ENCODE data around the gene GPR21.

Gene GPR21

GRCh38 chr9:123031963-123032362 lies 1.5 kb upstream of the GPR21 start:
- no peak for TF ChIP-seq CTCF (IDR thresholded peaks at IDR 0.05; ENCODE audit: low read depth, low read length)
- H3K4me3 ChIP-seq (ENCODE audit: low read depth, low read length) = no peak overlapping the region

- no peak for TF ChIP-seq CTCF (IDR thresholded peaks at IDR 0.05; ENCODE audit: low read depth, low read length)
Observed at GRCh38 chr9:123033864-123034601, 566 bp downstream of the GPR21 start.

GRCh38 chr9:123034881-123035510 lies 1.5 kb downstream of the GPR21 start:
- TF ChIP-seq CTCF (IDR thresholded peaks at IDR 0.05; ENCODE audit: low read depth, low read length) = no peak

More at GRCh38 chr9:123033864-123034601, 566 bp downstream of the GPR21 start:
- no peak overlapping the region for H3K4me3 ChIP-seq (ENCODE audit: low read depth, low read length)

GRCh38 chr9:123035791-123036190 lies 2.3 kb downstream of the GPR21 start:
- H3K4me3 ChIP-seq (ENCODE audit: low read depth, low read length) = no peak overlapping the region
- no peak for TF ChIP-seq CTCF (IDR thresholded peaks at IDR 0.05; ENCODE audit: low read depth, low read length)

More at GRCh38 chr9:123034881-123035510, 1.5 kb downstream of the GPR21 start:
- H3K4me3 ChIP-seq (ENCODE audit: low read depth, low read length) = no peak overlapping the region

- TF ChIP-seq CTCF (IDR thresholded peaks at IDR 0.05; ENCODE audit: low read depth, low read length) = no peak
- H3K4me3 ChIP-seq (ENCODE audit: low read depth, low read length) = no peak overlapping the region
Observed at GRCh38 chr9:123036893-123037545, 3.6 kb downstream of the GPR21 start.

GRCh38 chr9:123039617-123040219 lies 6.3 kb downstream of the GPR21 start:
- no peak overlapping the region for H3K4me3 ChIP-seq (ENCODE audit: low read depth, low read length)
- TF ChIP-seq CTCF (IDR thresholded peaks at IDR 0.05; ENCODE audit: low read depth, low read length) = no peak

Data from WI38 (cell line).